Heart right ventricle (tissue), 16 donors: ENCODE measurements around the gene CDC42BPG. TPM values are rescaled to one million over a fixed set of nuclear protein-coding genes. Genes with fewer than 3 reads are reported as not detected.

Experiments used
- ATAC-seq, 8 donors: fragments of 200-7000 bp; cut with Tn5 transposase; one replicate each; pipeline ENCODE4 v1.9.1; 2020; ENCODE audit warnings: mild to moderate bottlenecking in 8 of 8, moderate library complexity in 8 of 8, moderate number of reproducible peaks in 1 of 8
- DNase-seq, 2 donors: peaks; one replicate each; pipeline ENCODE4 v3.0.0-alpha.2; 2020
- H3K27ac ChIP-seq, 10 donors: fragments of 200-600 bp; sonication (generic) in 2 of 10; one replicate each; pipeline versions ENCODE4 v1.5.0 to v1.8.0; 2020 to 2022; ENCODE audit warnings: mild to moderate bottlenecking in 3 of 10
- H3K27me3 ChIP-seq, 7 donors: fragments of 200-600 bp; one replicate each; pipeline ENCODE4 v1.8.0; 2021 to 2022; ENCODE audit warnings: mild to moderate bottlenecking in 2 of 7
- H3K36me3 ChIP-seq, 9 donors: fragments of 200-600 bp; sonication (generic) in 1 of 9; one replicate each; pipeline versions ENCODE4 v1.5.0 to v1.8.0; 2020 to 2022; ENCODE audit warnings: mild to moderate bottlenecking in 2 of 9
- H3K4me1 ChIP-seq, 9 donors: fragments of 200-600 bp; sonication (generic) in 1 of 9; one replicate each; pipeline versions ENCODE4 v1.5.0 to v1.8.0; 2020 to 2022; ENCODE audit warnings: mild to moderate bottlenecking in 4 of 9
- H3K4me3 ChIP-seq, 10 donors: fragments of 200-600 bp; sonication (generic) in 2 of 10; one replicate each; pipeline versions ENCODE4 v1.5.0 to v1.8.0; 2020 to 2022; ENCODE audit warnings: mild to moderate bottlenecking in 7 of 10, moderate library complexity in 2 of 10
- H3K9me3 ChIP-seq, 11 donors: fragments of 200-600 bp in 10 of 11; sonication (generic) in 2 of 11; one replicate each; pipeline versions ENCODE4 v1.5.0 to v1.8.0; 2013 to 2022; ENCODE audit warnings: mild to moderate bottlenecking in 2 of 11, control low read depth in 1 of 11, moderate library complexity in 1 of 11
- WGBS, 2 donors: extraction: QIAGEN DNeasy Blood & Tissue Kit; methylation state at CpG; one replicate each; pipeline ENCODE4 v1.1.7; 2013; ENCODE audit warnings: inconsistent platforms in 1 of 2; 5-methylcytosine and 5-hydroxymethylcytosine counted together
- intact Hi-C, 10 donors: fragments of 100-400 bp; cut with DNase I; formaldehyde crosslinking; loops; one replicate each; pipeline versions ENCODE4 v1.11.1 to v1.14.2; 2022
- polyA plus RNA-seq, 2 donors: library from polyadenylated mRNA; stranded (reverse); fragments of 200-250 nt; gene quantifications; one replicate each; pipeline ENCODE4 v1.2.3, GENCODE V29; 2013
- total RNA-seq, 10 donors: library from RNA; stranded (reverse); fragmentation: NEBNext Ultra II Directional in 3 of 10; extraction: Animal tissue kit (Norgen Biotek cat#: 25700) in 3 of 10; gene quantifications; one replicate each; pipeline versions ENCODE4 v1.2.1 to v1.2.4, GENCODE V29; 2021 to 2023
- TF ChIP-seq, protein P1 (sequence below), 9 donors: fragments of 200-600 bp; sonication (generic) in 2 of 9; IDR thresholded peaks; one replicate each; pipeline versions ENCODE4 v1.5.0 to v1.8.0; 2021 to 2022; ENCODE audit warnings: antibody characterized with exemption in 9 of 9, mild to moderate bottlenecking in 5 of 9, moderate library complexity in 1 of 9
- donor health status: Arrhythmogenic right ventricular cardiomyopathy.
- donor health status: ischemic (EF 13 %, LVEDD 7.1; RV severe dilation, severe dysfunction).
- donor health status: healthy with polysubstance abuse.
- donor health status: DM: no; HTN: yes; CAD: no.
- donor health status: DM: no; HTN: no; CAD: no.
- donor health status: ischemic (EF 25% LVEDD 6.9; RV normal size, moderate dysfunction).
- donor health status: ischemic (EF 25% LVEDD 5.7; RV mildly dilated, moderate dysfunction).
- donor health status: healthy.
- donor health status: DM: yes; HTN: yes; CAD: no.
- donor health status: Ischemic cardiomyopathy.
- donor health status: ischemic (EF 35%, LVEDD 5.7; RV mildly dilated, moderate dysfunction).
- donor health status: nonischemic (EF 11% LVEDD 7.7; RV severe dilation, severe dysfunction).
- donor health status: DM: yes; HTN: yes; CAD: no.
- donor health status: PGD.
- donor health status: ischemic (EF 29% LVEDD 5.4; RV normal size, mild dysfunction).
- donor health status: nonischemic (EF 23%, LVEDD 6.1; RV moderate dilation, normal function).

Gene CDC42BPG
- total and polyA plus RNA-seq, 12 donors = 0.04 to 1.3 (median 0.27) TPM

DNA sequence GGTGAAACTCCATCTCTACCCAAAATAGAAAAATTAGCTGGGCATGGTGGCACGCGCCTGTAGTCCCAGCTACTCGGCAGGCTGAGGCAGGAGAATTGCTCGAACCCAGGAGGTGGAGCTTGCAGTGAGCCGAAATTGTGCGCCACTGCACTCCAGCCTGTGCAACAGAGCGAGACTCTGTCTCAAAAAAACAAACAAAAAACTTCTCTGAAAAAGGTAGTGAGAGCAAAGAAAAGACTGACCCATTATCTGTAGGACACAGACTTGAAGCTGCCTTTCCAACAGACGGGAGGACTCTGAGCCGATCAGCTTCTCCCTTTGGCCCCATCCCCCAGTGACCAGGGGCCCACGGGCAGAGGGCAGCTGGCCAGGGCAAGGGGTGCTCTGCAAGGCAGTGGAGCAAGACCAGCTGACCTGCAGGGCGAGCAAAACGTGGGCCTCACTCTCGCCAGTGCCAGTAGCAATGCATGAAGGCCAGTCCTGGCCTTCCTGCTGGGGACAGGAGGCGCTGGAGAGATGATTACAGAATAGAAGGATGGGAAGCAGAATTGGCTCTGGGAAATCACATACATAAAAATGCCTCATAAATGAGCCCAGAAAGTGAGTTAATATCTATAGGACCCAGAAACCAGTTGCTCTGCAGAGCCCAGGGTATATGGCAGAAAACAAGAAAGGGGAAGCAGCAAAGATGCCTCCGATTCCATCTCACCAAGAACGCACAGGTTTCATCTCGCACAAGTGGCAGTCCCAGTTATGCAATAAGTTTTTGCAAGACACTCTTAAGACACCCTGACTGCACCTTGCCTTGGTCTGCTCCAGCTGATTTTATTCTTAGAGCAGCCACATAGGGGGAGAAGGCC lies 31.1 kb upstream of the CDC42BPG start:
- TF ChIP-seq, protein P1, sequence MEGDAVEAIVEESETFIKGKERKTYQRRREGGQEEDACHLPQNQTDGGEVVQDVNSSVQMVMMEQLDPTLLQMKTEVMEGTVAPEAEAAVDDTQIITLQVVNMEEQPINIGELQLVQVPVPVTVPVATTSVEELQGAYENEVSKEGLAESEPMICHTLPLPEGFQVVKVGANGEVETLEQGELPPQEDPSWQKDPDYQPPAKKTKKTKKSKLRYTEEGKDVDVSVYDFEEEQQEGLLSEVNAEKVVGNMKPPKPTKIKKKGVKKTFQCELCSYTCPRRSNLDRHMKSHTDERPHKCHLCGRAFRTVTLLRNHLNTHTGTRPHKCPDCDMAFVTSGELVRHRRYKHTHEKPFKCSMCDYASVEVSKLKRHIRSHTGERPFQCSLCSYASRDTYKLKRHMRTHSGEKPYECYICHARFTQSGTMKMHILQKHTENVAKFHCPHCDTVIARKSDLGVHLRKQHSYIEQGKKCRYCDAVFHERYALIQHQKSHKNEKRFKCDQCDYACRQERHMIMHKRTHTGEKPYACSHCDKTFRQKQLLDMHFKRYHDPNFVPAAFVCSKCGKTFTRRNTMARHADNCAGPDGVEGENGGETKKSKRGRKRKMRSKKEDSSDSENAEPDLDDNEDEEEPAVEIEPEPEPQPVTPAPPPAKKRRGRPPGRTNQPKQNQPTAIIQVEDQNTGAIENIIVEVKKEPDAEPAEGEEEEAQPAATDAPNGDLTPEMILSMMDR (IDR thresholded peaks at IDR 0.05) = no peak
- peak overlapping the region in 9 of 10 donors; percentile 84 to 96 (median 92) for H3K27ac ChIP-seq
- ATAC-seq (no peak), DNase-seq (no peak)
- peaks cover 3 to 50% (median 10%) of the 10 kb centered on the region in 9 donors for H3K36me3 ChIP-seq
- peak overlapping the region; percentile 68 to 99 (median 94) for H3K4me3 ChIP-seq
- intact Hi-C loops = loop anchor here in 1 of 10 donors (2.0 kb wide), 1 partner anchor 21 kb away; no protein-coding TSS in a partner anchor
- H3K4me1 ChIP-seq = peaks cover 32 to 88% (median 79%) of the 10 kb centered on the region in 9 donors
- H3K27me3 ChIP-seq = no peaks in the 10 kb centered on the region
- 66 to 77% methylated on average over 17 of the region's 17 CpGs for WGBS, 2 donors
- H3K9me3 ChIP-seq = no peaks in the 10 kb centered on the region

DNA sequence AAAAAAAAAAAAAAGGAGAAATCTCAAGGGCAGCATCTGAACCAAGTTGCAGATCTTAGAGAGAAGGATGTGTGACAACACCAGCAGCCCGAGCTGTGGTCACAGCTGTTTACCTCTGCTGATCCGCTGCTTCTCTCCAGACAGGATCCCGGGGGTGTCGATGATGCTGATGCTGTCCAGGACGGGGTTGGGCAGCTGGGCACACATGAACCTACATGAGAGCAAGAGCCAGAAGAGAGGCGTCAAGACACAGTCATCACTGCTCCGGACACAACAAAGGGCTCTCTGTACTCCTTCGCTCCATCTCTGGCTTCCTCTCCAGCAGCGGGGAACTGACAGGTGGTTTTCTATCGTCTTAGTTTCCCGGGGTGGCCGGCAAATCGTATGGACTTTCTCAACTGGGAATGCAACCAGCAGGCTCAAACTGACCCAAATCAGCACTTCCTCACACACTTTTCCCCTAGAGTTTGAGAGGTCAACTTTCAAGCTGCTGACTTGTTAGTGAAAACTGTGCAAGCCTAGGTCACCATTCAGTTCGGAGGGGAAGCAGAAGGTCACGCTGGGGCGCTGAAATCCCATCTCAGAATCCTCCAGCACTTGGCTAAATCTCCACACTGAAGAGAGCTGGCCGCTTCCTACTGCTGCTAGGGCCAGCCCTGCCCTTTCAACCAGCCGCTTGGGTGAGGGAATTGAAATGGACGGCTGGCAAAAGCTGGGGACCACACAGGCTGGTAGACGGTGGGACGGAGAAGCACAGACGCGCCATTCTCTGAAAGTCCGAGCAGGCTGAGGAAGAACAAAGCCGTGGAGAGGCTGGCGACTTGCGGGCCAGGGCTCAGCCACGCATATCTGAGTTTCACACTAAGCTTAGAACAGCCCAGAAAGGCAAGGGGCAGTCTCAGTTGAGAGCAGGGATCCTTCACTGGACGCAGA lies 30.1 kb upstream of the CDC42BPG start:
- intact Hi-C loops = no loop called here
- Histone ChIP-seq H3K4me3 (peak overlapping the region in 8 of 10 donors; percentile 91 to 99 (median 95)), H3K4me1 (peaks cover 42 to 88% (median 82%) of the 10 kb centered on the region in 9 donors), H3K36me3 (peaks cover 3 to 58% (median 10%) of the 10 kb centered on the region in 9 donors), H3K27ac (peak overlapping the region in 8 of 10 donors; percentile 11 to 96 (median 91)), H3K9me3 (no peaks in the 10 kb centered on the region), H3K27me3 (no peaks in the 10 kb centered on the region)
- DNase-seq = no peak
- WGBS, 2 donors = 68 to 72% methylated on average over 29 of the region's 29 CpGs
- no peak for ATAC-seq
- TF ChIP-seq, protein P1 (IDR thresholded peaks at IDR 0.05) = no peak

DNA sequence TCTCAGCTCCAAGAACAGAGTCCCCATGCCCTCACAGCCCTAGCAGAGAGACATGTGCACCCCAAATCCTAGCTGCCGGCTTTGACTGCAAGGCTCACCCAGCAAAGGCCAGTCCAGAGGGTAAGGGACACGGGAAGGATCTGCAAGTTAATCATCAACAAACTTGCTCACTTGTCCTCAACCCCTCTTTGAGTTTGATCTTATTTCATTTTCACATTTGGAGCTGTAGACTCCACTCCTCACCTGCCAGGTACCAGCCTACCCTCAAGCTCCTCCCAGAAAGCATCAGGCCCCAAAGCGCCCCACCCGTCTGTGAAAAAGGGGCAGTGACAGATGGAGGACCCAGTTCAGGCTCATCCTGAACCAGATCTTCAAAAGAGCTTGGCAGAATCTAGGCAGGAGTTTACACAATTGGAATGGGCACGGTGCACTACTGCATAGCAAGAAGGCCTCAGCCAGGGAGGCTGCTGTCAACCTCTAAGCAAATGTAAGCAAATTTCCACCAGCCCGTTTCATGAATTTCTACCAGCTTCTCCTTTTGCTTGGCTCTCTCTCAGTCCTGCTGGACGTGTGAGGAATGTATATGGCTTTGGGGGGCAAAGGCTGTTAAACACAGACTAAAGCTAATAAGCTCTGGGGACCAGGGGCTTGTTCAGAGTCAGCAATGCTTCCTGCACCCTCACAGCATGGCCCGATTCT lies 28.5 kb upstream of the CDC42BPG start:
- WGBS, 2 donors = 88 to 92% methylated on average over 8 of the region's 8 CpGs
- no peaks in the 10 kb centered on the region for H3K9me3 ChIP-seq
- TF ChIP-seq, protein P1 (IDR thresholded peaks at IDR 0.05) = no peak
- H3K27me3 ChIP-seq = no peaks in the 10 kb centered on the region
- no peak for DNase-seq
- ATAC-seq = no peak
- peaks cover 3 to 74% (median 10%) of the 10 kb centered on the region in 9 donors for H3K36me3 ChIP-seq
- H3K4me1 ChIP-seq = peaks cover 56 to 97% (median 91%) of the 10 kb centered on the region in 9 donors
- intact Hi-C loops = no loop called here
- H3K27ac ChIP-seq = peak overlapping the region in 5 of 10 donors; percentile 26 to 96 (median 88)
- H3K4me3 ChIP-seq = no peak overlapping the region
